ENCODE data around the gene CCDC74B.
"Not testable (repeated sequence)": the region's sequence is repeated elsewhere in the genome, so short reads cannot be mapped to it uniquely, and the experiment has no call there.

DNA sequence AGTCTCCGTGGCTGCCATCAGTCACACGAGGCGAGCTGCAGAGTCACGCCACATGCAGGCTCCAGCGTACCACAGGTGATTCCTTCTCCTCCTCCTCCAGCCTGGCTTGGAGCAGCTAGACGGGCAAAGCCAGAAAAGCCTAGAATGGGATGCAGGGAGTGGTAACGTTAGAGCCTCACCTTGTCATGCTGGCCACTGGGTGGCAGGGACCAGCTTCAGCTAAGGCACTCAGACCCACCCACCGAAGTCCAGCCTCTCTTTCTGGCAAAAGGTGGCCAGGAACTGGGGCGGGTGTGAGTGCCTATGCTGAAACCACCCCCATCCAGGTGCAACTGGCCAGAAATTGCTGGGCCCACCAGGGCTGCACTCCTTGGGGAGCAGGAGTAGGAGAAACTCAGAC lies 17.2 kb downstream of the CCDC74B start:
- TF ChIP-seq, protein P1, sequence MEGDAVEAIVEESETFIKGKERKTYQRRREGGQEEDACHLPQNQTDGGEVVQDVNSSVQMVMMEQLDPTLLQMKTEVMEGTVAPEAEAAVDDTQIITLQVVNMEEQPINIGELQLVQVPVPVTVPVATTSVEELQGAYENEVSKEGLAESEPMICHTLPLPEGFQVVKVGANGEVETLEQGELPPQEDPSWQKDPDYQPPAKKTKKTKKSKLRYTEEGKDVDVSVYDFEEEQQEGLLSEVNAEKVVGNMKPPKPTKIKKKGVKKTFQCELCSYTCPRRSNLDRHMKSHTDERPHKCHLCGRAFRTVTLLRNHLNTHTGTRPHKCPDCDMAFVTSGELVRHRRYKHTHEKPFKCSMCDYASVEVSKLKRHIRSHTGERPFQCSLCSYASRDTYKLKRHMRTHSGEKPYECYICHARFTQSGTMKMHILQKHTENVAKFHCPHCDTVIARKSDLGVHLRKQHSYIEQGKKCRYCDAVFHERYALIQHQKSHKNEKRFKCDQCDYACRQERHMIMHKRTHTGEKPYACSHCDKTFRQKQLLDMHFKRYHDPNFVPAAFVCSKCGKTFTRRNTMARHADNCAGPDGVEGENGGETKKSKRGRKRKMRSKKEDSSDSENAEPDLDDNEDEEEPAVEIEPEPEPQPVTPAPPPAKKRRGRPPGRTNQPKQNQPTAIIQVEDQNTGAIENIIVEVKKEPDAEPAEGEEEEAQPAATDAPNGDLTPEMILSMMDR (IDR thresholded peaks at IDR 0.05; ENCODE audit: insufficient read depth, low read length, poor library complexity, severe bottlenecking): not testable (repeated sequence)
- not testable (repeated sequence) for TF ChIP-seq EZH2phosphoT487 (conservative IDR thresholded peaks at IDR 0.05; ENCODE audit: low read length)
